Peyer's patch (tissue), 4 donors: ENCODE data around the gene TFPT. TPM values are rescaled to one million over a fixed set of nuclear protein-coding genes. Genes with fewer than 3 reads are reported as not detected.
"Not testable (repeated sequence)": the region's sequence is repeated elsewhere in the genome, so short reads cannot be mapped to it uniquely, and the experiment has no call there.

Experiments used
- DNase-seq, 3 donors: peaks; one replicate each; pipeline ENCODE4 v3.0.0-alpha.2; 2017 to 2019
- H3K27ac ChIP-seq, 4 donors: fragments of 200-600 bp; sonication (generic); one replicate each; pipeline ENCODE4 v1.5.1; 2016 to 2019
- H3K27me3 ChIP-seq, 2 donors: fragments of 200-600 bp; sonication (generic); one replicate each; pipeline ENCODE4 v1.5.1; 2019
- H3K36me3 ChIP-seq, 3 donors: fragments of 200-600 bp; sonication (generic); one replicate each; pipeline ENCODE4 v1.5.1; 2016 to 2019
- H3K4me1 ChIP-seq, 4 donors: fragments of 200-600 bp; sonication (generic); one replicate each; pipeline ENCODE4 v1.5.1; 2016 to 2019
- H3K4me3 ChIP-seq, 4 donors: fragments of 200-600 bp; sonication (generic); 1 replicate in 3 of 4; 2 replicates in 1 of 4; pipeline ENCODE4 v1.5.1; 2016 to 2019; ENCODE audit warnings: mild to moderate bottlenecking in 1 of 4
- H3K9me3 ChIP-seq, 4 donors: fragments of 200-600 bp; sonication (generic); one replicate each; pipeline ENCODE4 v1.5.1; 2016 to 2019; ENCODE audit warnings: mild to moderate bottlenecking in 1 of 4
- POLR2A ChIP-seq, 2 donors: fragments of 450-650 bp; IDR thresholded peaks; one replicate each; pipeline ENCODE4 v1.5.1; 2017; ENCODE audit warnings: antibody characterized with exemption in 2 of 2, mild to moderate bottlenecking in 2 of 2, moderate library complexity in 2 of 2
- total RNA-seq, 4 donors: library from RNA; depleted of rRNA; stranded (reverse); fragments of >200 nt; gene quantifications; one replicate each; pipeline ENCODE4 v1.1.0, GENCODE V29; 2016
- TF ChIP-seq, protein P1 (sequence below), 6 experiments: fragments of 450-650 bp in 4 of 6; fragments of 200-600 bp in 2 of 6; sonication (generic) in 1 of 6; IDR thresholded peaks; one replicate each; pipeline ENCODE4 v1.5.1; 2017 to 2019; ENCODE audit warnings: antibody characterized with exemption in 6 of 6, mild to moderate bottlenecking in 3 of 6, moderate library complexity in 1 of 6

Gene TFPT
- total RNA-seq, 4 donors from 2014 or later, result 9.3 to 15.7 (median 10.6) TPM

- Histone ChIP-seq H3K27me3 (no peaks in the 10 kb centered on the region), H3K27ac (no peak within 1 kb of the TSS), H3K4me1 (peaks cover 0 to 22% (median 11%) of the 10 kb centered on the region in 4 donors), H3K36me3 (peaks cover 0 to 4% (median 0%) of the 10 kb centered on the region in 3 donors), H3K9me3 (no peaks in the 10 kb centered on the region), H3K4me3 (no peak within 1 kb of the TSS)
- no peak for TF ChIP-seq POLR2A (IDR thresholded peaks at IDR 0.05)
- TF ChIP-seq, protein P1, sequence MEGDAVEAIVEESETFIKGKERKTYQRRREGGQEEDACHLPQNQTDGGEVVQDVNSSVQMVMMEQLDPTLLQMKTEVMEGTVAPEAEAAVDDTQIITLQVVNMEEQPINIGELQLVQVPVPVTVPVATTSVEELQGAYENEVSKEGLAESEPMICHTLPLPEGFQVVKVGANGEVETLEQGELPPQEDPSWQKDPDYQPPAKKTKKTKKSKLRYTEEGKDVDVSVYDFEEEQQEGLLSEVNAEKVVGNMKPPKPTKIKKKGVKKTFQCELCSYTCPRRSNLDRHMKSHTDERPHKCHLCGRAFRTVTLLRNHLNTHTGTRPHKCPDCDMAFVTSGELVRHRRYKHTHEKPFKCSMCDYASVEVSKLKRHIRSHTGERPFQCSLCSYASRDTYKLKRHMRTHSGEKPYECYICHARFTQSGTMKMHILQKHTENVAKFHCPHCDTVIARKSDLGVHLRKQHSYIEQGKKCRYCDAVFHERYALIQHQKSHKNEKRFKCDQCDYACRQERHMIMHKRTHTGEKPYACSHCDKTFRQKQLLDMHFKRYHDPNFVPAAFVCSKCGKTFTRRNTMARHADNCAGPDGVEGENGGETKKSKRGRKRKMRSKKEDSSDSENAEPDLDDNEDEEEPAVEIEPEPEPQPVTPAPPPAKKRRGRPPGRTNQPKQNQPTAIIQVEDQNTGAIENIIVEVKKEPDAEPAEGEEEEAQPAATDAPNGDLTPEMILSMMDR (IDR thresholded peaks at IDR 0.05), result no peak
- DNase-seq, result peak in 1 of 3 donors; percentile 47
Observed at GRCh38 chr19:54100561-54100960, 14.9 kb downstream of the TFPT start, which contains the start of gene OSCAR. TSS of gene OSCAR (minus strand) at chr19:54100803. CDS start at chr19:54100792, 11 bp downstream.

GRCh38 chr19:54099903-54100255, 15.6 kb downstream of the TFPT start:
- DNase-seq, result peak in 1 of 3 donors; percentile 24
- not testable (repeated sequence) for H3K27me3 ChIP-seq, H3K27ac ChIP-seq, H3K9me3 ChIP-seq, H3K36me3 ChIP-seq, H3K4me3 ChIP-seq
- peaks cover 0 to 29% (median 12%) of the 10 kb centered on the region in 4 donors for H3K4me1 ChIP-seq

GRCh38 chr19:54099190-54099902, 16.1 kb downstream of the TFPT start:
- no peak overlapping the region for H3K27ac ChIP-seq
- H3K36me3 ChIP-seq, result no peaks in the 10 kb centered on the region

GRCh38 chr19:54096617-54097106, 18.8 kb downstream of the TFPT start:
- DNase-seq, result peak in 2 of 3 donors; percentile 53 to 67
- peak overlapping the region in 2 of 4 donors; percentile 18 to 47 for H3K27ac ChIP-seq
- H3K9me3 ChIP-seq, result no peaks in the 10 kb centered on the region
- H3K27me3 ChIP-seq, result no peaks in the 10 kb centered on the region
- peaks cover 0 to 13% (median 5%) of the 10 kb centered on the region in 4 donors for H3K4me1 ChIP-seq
- H3K4me3 ChIP-seq, result peak overlapping the region in 3 of 4 donors; percentile 1 to 59 (median 48)
- H3K36me3 ChIP-seq, result no peaks in the 10 kb centered on the region
- TF ChIP-seq, protein P1 (IDR thresholded peaks at IDR 0.05), result peak in 3 of 6 experiments; percentile 19 to 28 (median 21)
- no peak for TF ChIP-seq POLR2A (IDR thresholded peaks at IDR 0.05)

More at GRCh38 chr19:54099190-54099902, 16.1 kb downstream of the TFPT start:
- DNase-seq, result peak in 1 of 3 donors; percentile 25
- no peaks in the 10 kb centered on the region for H3K9me3 ChIP-seq
- H3K4me3 ChIP-seq, result no peak overlapping the region
- no peaks in the 10 kb centered on the region for H3K27me3 ChIP-seq
- H3K4me1 ChIP-seq, result peaks cover 0 to 25% (median 12%) of the 10 kb centered on the region in 4 donors
- TF ChIP-seq, protein P1 (IDR thresholded peaks at IDR 0.05), result no peak
- TF ChIP-seq POLR2A (IDR thresholded peaks at IDR 0.05), result no peak

- Histone ChIP-seq H3K4me1 (peaks cover 0 to 13% (median 5%) of the 10 kb centered on the region in 4 donors), H3K27ac (peak overlapping the region in 1 of 4 donors; percentile 58), H3K4me3 (peak overlapping the region; percentile 27 to 59 (median 43))
- H3K9me3 ChIP-seq, H3K27me3 ChIP-seq, H3K36me3 ChIP-seq: not testable (repeated sequence)
- peak in 2 of 3 donors; percentile 75 to 77 for DNase-seq
- TF ChIP-seq, protein P1 (IDR thresholded peaks at IDR 0.05), result peak in 1 of 6 experiments; percentile 2
Observed at GRCh38 chr19:54095859-54096616, 19.4 kb downstream of the TFPT start.
